GM19467 (cell line): Measurements from ENCODE around the gene TMEM212.
"Not testable (repeated sequence)": the region's sequence is repeated elsewhere in the genome, so short reads cannot be mapped to it uniquely, and the experiment has no call there.

Experiments used
- ATAC-seq: cut with Tn5 transposase; IDR thresholded peaks from one replicate; pipeline ENCODE4 v1.9.1; 2021; ENCODE audit warnings: mild to moderate bottlenecking, moderate library complexity; ENCODE audit not compliant: unreplicated experiment

TMEM212 gene

DNA sequence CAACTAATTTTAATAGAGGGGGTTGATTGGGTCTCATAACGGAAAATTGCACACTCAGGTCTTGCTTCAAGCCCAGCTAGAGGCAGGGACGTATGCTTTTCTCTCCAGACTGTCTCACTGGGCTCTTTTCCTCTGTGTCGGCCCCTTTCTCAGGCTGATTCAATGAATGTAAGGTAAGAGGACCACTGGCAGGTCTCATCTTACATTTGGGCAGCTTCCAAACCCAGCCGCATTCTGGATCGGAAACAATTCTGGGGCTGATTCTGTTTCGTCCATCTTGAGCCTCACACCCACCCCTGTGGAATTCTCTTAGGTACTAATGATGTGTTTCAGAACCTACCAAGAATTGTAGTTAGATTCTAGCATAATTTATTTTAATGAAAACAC lies 40.7 kb downstream of the TMEM212 start:
- no peak for ATAC-seq

DNA sequence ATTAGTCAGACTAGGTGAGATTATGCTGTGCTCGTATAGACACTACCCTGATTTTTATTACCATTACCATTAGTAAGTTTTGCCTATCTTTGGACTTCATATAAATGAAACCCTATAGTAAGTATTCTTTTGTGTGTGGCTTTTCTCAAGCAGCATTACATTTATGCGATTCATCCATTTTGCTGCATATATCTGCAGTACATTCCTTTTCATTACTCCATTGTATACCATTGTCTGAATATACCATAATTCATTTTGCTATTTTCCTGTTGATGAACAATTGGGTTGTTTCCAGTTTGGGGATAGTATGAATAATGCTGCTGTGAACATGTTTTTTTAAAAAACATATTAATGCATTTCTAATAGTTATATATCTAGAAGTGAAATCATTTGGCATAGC lies 45.3 kb downstream of the TMEM212 start:
- ATAC-seq, result no peak

DNA sequence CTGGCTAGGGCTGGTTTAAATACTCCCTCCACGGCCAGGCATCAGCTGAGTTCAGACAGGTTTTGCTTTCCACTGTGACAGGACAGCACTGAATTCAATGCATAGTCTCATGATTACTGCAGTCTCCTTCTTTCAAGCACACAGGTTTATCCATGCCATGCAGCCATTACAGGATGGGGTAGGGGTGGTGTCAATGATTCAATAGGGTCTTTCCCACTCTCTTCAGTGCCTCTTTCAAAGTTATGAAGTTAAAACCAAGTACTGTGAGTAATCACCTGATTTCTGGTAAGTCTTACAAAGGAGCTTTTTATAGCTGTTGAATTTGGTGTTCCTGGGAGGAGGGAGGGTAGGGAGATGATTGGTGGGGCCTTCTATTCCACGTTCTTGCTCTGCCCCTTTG lies 47.2 kb downstream of the TMEM212 start:
- ATAC-seq, result no peak

DNA sequence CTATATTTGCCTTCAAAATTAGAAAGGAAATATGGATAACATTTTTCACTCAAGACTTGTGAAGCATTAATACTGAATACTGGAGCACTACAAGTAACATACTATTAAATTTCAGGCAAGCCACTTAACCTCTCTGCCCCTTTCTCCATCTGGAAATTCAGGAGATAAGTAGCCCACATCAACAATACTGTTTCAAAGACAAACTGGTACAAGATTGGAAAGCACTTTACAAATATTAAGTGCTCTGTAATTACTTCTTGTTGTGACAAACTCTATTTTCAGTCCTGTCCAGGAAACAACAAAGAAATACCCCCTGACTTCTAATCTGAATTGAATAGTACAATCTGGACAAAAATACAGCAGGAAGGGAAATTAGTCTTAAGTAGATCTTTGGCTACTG lies 49.3 kb downstream of the TMEM212 start:
- ATAC-seq, result no peak

DNA sequence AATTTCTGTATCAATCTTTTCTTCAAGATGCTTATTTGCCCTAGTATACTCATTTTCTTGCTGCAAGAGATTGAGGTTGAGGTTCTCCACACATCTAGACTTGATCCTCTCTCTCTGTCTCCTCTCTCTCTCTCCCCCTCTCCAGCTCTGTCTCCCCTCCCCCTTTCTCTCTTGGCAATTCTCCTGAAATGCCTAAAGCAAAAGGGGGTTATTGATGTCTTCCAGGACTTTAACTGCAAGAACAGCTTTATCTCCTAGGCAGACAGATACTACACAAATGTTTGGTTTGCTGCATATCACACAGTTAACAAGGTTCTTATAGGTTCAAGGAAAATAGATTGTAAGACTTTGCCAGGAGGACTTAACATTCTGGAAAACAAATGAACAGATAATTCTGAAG lies 52.1 kb downstream of the TMEM212 start:
- ATAC-seq, result no peak

DNA sequence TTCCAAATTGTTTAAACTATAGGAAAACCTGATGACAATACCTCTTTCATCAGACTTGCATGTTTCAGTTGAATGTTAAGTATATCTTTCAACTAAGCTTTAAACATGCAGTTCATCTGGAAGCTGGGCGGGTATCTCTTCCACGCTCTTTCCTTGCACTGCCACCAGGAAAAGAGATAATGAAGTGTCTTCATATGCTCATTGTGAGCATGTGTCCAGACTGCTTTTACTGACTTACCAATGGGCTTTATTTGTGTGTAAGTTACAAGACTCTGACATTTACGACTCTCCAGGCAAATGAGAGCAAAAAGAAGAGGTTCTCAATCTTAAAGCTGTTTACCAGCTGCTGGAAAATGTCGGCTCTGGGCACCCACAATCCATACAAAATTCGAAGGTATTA lies 52.8 kb downstream of the TMEM212 start:
- ATAC-seq, result no peak

DNA sequence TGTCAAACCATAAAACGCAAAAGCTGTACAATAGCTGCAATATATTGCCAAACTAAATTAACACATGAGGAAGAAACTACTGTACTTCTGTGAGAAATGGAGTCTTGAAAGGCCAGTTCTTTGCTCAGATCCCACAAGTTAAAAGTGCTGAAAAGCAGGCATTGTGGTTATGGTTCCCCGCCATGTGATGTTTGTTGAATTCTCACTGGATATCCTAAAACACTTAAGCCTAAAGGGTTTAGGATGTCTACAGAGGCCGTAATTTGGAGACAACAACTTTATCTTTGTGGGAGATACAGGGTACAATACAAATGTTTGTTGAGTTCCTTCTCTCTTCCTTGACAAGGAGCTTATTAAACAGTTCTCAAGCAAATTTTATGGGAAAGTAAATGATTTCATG lies 53.2 kb downstream of the TMEM212 start:
- no peak for ATAC-seq

DNA sequence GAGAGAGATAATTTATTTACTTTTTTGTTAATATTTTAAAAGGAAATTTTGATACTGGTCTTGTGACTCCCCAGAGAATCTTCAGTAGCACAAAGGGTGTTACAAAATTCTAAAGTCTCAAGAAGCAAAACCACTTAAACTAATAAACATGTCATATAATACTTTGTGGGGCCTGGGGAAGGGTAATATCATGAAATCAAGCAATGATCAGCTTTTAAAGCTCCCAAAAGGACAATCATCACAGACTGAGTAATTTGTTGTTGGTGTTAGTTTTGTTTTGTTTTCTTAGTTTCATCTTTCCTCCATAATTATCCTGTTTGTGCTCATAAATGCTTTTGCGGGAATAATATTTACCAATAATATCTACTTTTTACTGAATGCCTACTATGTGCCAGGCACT lies 55.0 kb downstream of the TMEM212 start:
- no peak for ATAC-seq

DNA sequence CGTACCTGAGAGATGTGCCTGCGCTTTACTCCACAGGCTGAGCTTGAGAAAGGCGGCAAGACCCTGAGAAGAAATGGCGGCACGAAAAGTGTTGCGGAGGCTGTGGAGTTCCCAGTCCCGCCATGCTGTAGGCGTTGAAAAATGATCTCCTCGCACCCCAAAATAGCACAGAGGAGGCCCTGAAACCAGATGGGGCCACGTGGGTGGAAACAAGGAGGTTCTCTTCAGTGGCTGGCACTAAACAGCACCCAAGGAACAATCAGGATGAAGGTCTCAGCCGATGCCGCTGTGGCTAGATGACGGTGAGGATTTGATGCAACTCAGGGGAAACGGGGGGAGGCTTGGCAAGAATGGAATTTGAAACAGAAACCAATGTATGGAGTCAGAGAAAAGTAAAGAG lies 57.3 kb downstream of the TMEM212 start:
- ATAC-seq, result no peak

DNA sequence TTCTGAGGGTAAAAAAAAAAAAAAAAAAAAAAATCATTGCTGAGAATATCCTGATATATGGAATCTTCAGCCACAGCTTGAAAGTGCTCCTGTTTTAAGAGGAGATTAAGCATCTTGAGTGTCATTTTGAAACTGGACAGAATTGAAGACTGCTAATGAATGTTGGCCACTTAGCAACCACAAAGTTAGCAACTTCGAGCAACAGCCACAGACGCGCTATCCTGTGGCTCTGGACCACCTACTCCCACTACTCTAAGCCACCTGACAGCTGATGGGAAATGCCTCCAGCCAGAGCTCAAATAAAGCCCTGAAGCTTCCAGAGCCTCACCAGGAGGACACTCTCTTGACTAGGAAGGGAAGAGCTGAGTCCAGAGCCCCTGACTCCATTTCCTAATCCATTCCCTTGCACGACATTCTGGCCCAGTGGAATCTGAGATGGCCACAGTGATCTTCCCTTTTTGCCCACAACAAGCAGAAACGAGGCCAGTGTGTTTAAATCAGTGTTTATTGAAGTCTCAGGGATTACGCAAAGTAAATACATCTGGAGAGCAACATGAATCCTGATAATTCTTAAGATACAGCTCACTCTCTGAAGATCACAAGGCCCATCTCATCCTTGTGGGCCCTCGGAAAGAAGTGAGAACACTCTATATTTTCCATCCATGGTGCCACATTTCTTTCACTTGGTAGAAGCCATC lies 58.6 kb downstream of the TMEM212 start:
- ATAC-seq, result no peak

DNA sequence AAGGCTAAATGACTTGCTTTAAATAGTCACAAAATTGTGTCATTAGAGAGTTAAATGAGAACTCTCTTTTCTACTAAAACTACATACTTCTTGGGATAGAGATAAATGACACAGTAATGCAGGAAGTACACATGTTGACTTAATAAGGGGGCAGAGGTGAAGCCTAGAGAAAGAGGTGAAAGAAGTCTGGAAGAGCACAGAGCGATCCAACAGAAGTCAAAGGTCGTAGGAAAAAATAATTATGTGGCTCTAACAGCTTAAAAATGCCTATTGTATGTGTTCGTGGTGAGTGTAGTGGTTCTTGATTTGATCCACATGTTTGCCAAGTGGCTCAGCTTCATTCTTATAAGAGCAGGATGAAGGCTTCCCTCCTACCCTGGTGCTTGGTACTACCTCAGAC lies 61.7 kb downstream of the TMEM212 start:
- ATAC-seq, result no peak

DNA sequence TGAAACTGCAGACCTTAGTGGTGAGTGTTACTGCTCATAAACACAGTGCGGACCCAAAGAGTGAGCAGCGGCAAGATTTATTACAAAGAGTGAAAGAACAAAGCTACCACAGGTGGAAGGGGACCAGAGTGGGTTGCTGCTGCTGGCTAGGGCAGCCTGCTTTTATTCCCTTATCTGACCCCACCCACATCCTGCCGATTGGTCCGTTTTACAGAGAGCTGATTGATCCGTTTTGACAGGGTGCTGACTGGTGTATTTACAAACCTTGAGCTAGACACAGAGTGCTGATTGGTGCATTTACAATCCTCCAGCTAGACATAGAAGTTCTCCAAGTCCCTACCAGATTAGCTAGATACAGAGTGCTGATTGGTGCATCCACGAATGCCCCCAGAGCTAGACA lies 63.4 kb downstream of the TMEM212 start:
- not testable (repeated sequence) for ATAC-seq

DNA sequence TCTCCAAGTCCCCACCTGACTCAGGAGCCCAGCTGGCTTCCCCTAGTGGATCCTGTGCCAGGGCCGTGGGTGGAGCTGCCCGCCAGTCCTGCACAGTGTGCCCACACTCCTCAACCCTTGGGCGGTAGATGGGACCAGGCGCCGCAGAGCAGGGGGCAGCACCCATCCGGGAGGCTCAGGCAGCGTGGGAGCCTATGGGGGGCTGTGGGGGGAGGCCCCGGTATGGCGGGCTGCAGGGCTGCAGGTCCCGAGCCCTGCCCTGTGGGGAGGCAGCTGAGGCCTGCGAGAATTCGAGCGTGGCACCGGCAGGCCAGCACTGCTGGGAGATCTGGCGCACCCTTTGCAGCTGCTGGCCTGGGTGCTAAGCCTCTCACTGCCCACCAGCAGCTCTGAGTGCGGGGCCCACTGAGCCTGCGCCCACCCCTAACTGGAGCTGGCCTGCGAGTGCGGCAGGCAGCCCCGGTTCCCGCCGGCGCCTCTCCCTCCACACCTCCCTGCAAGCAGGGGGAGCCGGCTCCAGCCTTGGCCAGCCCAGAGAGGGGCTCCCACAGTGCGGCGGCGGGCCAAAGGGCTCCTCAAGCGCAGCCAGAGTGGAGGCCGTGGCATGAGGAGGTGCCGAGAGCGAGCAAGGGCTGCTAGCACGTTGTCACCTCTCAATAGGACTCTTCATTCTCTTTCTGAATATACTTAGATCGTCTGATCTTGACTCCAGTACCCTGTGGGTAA lies 64.0 kb downstream of the TMEM212 start:
- no peak for ATAC-seq

DNA sequence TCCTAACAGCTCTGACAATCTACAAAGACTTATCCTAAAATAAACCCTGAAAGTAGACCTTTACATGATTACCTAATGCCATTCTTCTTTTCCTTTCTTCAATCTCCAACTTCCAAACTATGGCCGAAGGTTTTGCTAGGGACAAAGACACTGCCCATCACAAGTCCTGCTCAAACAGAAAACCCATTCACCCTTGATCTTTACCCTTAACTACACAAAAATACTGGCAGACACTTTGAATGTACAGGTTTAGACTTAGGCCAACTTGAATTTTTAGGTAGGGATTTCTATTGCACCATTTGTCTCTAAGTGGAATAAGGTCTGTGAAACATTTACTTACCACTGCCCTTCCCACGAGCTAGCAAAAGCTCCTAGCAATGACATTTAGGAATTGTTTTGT lies 64.6 kb downstream of the TMEM212 start:
- ATAC-seq, result no peak

DNA sequence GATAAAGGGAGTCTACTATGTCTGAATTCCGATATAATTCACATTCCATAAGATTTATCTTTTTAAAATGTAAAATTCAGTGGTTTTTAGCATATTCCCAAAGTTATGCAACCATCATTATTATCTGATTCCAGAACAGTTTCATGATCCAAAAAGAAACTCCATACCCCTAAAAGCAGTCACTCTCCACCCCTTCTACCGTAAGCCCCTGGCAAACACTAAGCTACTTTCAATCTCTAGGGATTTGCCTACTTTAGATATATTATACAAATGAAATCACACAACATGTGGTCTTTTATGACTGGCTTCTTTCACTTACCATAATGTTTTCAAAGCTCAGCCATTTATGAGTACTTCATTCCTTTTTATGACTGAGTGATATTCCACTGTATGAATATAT lies 65.6 kb downstream of the TMEM212 start:
- ATAC-seq, result no peak
